AG09309 (cell line): ENCODE measurements around the gene UNK.

Experiments used
- DNase-seq: peaks from one replicate; pipeline ENCODE4 v3.0.0-alpha.2; 2010; ENCODE audit warnings: low read depth
- H3K4me3 ChIP-seq: 2 replicates; pipeline ENCODE4 v1.5.1; 2011; ENCODE audit warnings: mild to moderate bottlenecking, low read depth, low read length, moderate library complexity; ENCODE audit not compliant: control insufficient read depth
- CTCF ChIP-seq: IDR thresholded peaks from 2 replicates; pipeline ENCODE4 v1.5.1; 2011; ENCODE audit warnings: mild to moderate bottlenecking, low read depth, low read length, inconsistent platforms; ENCODE audit not compliant: insufficient read depth, control insufficient read depth; ENCODE audit errors: missing control alignments

The UNK gene

GRCh38 chr17:75872434-75873351 lies 88.1 kb downstream of the UNK start:
- no peak for DNase-seq
- no peak for TF ChIP-seq CTCF
- no peak overlapping the region for H3K4me3 ChIP-seq

GRCh38 chr17:75873587-75874322 lies 89.1 kb downstream of the UNK start:
- no peak for TF ChIP-seq CTCF
- no peak for DNase-seq
- H3K4me3 ChIP-seq = no peak overlapping the region

DNA sequence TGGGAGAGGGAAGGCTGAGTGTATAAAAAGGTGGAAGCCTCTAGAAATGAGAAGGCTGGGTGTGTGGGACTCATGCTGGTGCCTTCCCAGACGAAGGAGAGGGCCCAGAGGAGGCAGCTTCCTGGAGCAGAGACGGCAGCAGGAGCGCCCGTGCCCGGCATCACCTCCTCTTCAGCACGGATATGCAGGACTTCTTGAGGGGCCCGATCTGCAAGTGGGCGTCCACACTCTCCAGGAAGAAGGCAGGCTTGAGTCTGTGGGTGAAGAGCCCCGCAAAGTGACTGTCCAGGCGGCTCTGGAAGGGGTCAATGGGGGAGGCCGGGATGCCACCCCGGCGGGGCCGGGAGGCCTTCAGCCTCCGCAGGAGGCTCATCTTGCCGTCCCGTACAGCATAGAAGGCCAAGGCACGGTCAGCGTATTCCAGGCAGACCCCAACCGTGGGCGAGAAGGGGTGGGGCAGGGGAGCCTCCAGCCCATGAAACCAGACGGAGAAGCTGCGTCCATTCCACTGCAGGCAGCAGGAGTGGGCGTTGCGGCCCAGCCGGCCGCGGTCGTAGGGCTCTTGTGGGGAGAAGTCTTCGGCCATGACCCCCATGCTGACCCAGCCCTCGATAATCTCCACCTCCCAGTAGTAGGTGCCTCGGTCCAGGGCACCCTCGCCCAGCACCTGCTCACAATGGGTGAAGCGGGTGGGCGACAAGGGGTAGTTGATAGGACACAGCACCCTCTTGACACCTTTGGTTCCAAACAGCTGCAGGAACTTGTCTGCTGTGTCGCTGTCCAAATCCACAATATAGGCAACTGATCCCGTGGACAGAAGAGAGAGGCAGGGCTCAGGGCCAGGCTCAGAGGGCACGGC lies 89.9 kb downstream of the UNK start:
- DNase-seq = no peak
- no peak overlapping the region for H3K4me3 ChIP-seq
- no peak for TF ChIP-seq CTCF
